ENCODE data around the gene KCNH1. TPM values are rescaled to one million over a fixed set of nuclear protein-coding genes. Genes with fewer than 3 reads are reported as not detected.

KCNH1 gene
- polyA plus RNA-seq, 1 donor from 2014 or later, result 3.9 TPM

GRCh38 chr1:210702506-210702905, 431.4 kb downstream of the KCNH1 start:
- H3K36me3 ChIP-seq (ENCODE audit: insufficient read depth, low read length), result no peaks in the 10 kb centered on the region
- no peak overlapping the region for H3K4me2 ChIP-seq (ENCODE audit: low read length)
- H3K27ac ChIP-seq (ENCODE audit: low read length), result no peak overlapping the region
- no peak overlapping the region for H2AFZ ChIP-seq (ENCODE audit: low read depth, low read length)
- H3K9ac ChIP-seq (ENCODE audit: low read length), result no peak overlapping the region
- H3K4me3 ChIP-seq (ENCODE audit: low read length), result no peak overlapping the region
- H3K27me3 ChIP-seq (ENCODE audit: insufficient read depth, low read depth, low read length), result no peaks in the 10 kb centered on the region
- no peaks in the 10 kb centered on the region for H3K9me2 ChIP-seq (ENCODE audit: insufficient read depth, low read length)
- H3F3A ChIP-seq (ENCODE audit: insufficient read depth, low read length, poor library complexity, severe bottlenecking), result no peaks in the 10 kb centered on the region
- H3K79me2 ChIP-seq (replicated peaks; ENCODE audit: insufficient read depth, low read length), result no peaks in the 10 kb centered on the region
- H3K9me3 ChIP-seq (ENCODE audit: low read length), result no peaks in the 10 kb centered on the region
- no peak for TF ChIP-seq RAD21 (conservative IDR thresholded peaks at IDR 0.05)
- H4K20me1 ChIP-seq (ENCODE audit: insufficient read depth), result no peaks in the 10 kb centered on the region

DNA sequence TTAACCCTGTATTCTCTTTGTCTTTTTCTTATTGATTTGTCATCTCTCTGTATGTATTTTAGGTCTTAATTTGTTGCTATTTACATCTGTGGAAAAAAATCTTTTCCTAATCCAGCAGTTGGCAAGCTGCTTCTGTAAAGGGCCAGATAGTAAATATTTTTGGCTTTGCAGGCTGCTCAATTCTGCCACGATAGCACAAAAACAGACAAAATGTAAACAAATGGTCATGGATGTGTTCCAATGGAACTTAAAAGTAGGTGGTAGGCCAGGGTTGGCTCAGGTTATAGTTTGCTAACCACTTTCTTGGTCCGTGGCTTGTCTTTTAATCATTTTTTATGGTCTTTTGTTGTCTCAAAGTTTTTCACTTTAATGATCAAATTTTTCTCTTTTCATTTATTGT, 433.4 kb downstream of the KCNH1 start:
- Histone ChIP-seq H3K27ac (ENCODE audit: low read length) (no peak overlapping the region), H3K27me3 (ENCODE audit: insufficient read depth, low read depth, low read length) (no peaks in the 10 kb centered on the region), H3K79me2 (replicated peaks; ENCODE audit: insufficient read depth, low read length) (no peaks in the 10 kb centered on the region), H3K9me3 (ENCODE audit: low read length) (no peaks in the 10 kb centered on the region), H3K36me3 (ENCODE audit: insufficient read depth, low read length) (no peaks in the 10 kb centered on the region), H3F3A (ENCODE audit: insufficient read depth, low read length, poor library complexity, severe bottlenecking) (no peaks in the 10 kb centered on the region), H4K20me1 (ENCODE audit: insufficient read depth) (no peaks in the 10 kb centered on the region), H2AFZ (ENCODE audit: low read depth, low read length) (no peak overlapping the region), H3K4me2 (ENCODE audit: low read length) (no peak overlapping the region), H3K4me3 (ENCODE audit: low read length) (no peak overlapping the region), H3K9ac (ENCODE audit: low read length) (no peak overlapping the region), H3K9me2 (ENCODE audit: insufficient read depth, low read length) (no peaks in the 10 kb centered on the region)
- no peak for TF ChIP-seq MXI1 (conservative IDR thresholded peaks at IDR 0.05; ENCODE audit: poor library complexity, severe bottlenecking)
- TF ChIP-seq TAF1 (IDR thresholded peaks at IDR 0.05; ENCODE audit: low read depth), result no peak
- no peak for TF ChIP-seq RAD21 (conservative IDR thresholded peaks at IDR 0.05)
- TF ChIP-seq, protein P1, sequence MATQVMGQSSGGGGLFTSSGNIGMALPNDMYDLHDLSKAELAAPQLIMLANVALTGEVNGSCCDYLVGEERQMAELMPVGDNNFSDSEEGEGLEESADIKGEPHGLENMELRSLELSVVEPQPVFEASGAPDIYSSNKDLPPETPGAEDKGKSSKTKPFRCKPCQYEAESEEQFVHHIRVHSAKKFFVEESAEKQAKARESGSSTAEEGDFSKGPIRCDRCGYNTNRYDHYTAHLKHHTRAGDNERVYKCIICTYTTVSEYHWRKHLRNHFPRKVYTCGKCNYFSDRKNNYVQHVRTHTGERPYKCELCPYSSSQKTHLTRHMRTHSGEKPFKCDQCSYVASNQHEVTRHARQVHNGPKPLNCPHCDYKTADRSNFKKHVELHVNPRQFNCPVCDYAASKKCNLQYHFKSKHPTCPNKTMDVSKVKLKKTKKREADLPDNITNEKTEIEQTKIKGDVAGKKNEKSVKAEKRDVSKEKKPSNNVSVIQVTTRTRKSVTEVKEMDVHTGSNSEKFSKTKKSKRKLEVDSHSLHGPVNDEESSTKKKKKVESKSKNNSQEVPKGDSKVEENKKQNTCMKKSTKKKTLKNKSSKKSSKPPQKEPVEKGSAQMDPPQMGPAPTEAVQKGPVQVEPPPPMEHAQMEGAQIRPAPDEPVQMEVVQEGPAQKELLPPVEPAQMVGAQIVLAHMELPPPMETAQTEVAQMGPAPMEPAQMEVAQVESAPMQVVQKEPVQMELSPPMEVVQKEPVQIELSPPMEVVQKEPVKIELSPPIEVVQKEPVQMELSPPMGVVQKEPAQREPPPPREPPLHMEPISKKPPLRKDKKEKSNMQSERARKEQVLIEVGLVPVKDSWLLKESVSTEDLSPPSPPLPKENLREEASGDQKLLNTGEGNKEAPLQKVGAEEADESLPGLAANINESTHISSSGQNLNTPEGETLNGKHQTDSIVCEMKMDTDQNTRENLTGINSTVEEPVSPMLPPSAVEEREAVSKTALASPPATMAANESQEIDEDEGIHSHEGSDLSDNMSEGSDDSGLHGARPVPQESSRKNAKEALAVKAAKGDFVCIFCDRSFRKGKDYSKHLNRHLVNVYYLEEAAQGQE (IDR thresholded peaks at IDR 0.05; ENCODE audit: borderline replicate concordance), result no peak
- TF ChIP-seq EP300 (conservative IDR thresholded peaks at IDR 0.05; ENCODE audit: poor library complexity, severe bottlenecking), result no peak
- TF ChIP-seq SMC3 (conservative IDR thresholded peaks at IDR 0.05; ENCODE audit: poor library complexity), result no peak
- no peak for TF ChIP-seq EZH2 (IDR thresholded peaks at IDR 0.05; ENCODE audit: borderline replicate concordance, insufficient read depth, low read length, poor library complexity, severe bottlenecking)
- TF ChIP-seq CTCF (IDR thresholded peaks at IDR 0.05; ENCODE audit: poor library complexity, severe bottlenecking), result no peak
- no peak for TF ChIP-seq POLR2AphosphoS5 (IDR thresholded peaks at IDR 0.05)

DNA sequence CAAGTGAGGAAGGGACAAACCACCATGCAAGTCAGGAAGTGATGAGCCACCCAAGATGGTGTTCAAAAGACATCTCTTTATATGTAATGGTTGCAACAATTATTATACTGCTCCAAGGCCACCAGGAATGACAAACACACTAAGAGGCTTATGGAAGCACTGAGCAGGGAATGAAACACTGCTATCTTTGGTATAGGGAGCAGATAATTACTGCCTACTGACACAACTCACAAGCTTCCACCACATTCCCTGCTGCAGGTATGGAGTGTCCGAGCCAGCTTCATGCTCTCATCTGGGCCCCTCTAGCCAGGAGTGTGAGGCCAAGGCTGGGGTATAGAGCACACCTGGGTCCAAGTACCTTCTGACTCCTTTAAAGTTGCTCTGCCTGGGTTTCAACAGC, 433.9 kb downstream of the KCNH1 start:
- no peaks in the 10 kb centered on the region for H3K27me3 ChIP-seq (ENCODE audit: insufficient read depth, low read depth, low read length)
- H3K79me2 ChIP-seq (replicated peaks; ENCODE audit: insufficient read depth, low read length), result no peaks in the 10 kb centered on the region
- H3K4me2 ChIP-seq (ENCODE audit: low read length), result no peak overlapping the region
- H3F3A ChIP-seq (ENCODE audit: insufficient read depth, low read length, poor library complexity, severe bottlenecking), result no peaks in the 10 kb centered on the region
- H3K9me3 ChIP-seq (ENCODE audit: low read length), result no peaks in the 10 kb centered on the region
- no peak overlapping the region for H3K9ac ChIP-seq (ENCODE audit: low read length)
- no peak overlapping the region for H2AFZ ChIP-seq (ENCODE audit: low read depth, low read length)
- no peak overlapping the region for H3K27ac ChIP-seq (ENCODE audit: low read length)
- H3K36me3 ChIP-seq (ENCODE audit: insufficient read depth, low read length), result no peaks in the 10 kb centered on the region
- no peaks in the 10 kb centered on the region for H4K20me1 ChIP-seq (ENCODE audit: insufficient read depth)
- H3K4me3 ChIP-seq (ENCODE audit: low read length), result no peak overlapping the region
- TF ChIP-seq EZH2 (IDR thresholded peaks at IDR 0.05; ENCODE audit: borderline replicate concordance, insufficient read depth, low read length, poor library complexity, severe bottlenecking) (no peak), MXI1 (conservative IDR thresholded peaks at IDR 0.05; ENCODE audit: poor library complexity, severe bottlenecking) (no peak), POLR2AphosphoS5 (IDR thresholded peaks at IDR 0.05) (no peak), CTCF (IDR thresholded peaks at IDR 0.05; ENCODE audit: poor library complexity, severe bottlenecking) (no peak), SMC3 (conservative IDR thresholded peaks at IDR 0.05; ENCODE audit: poor library complexity) (no peak), TAF1 (IDR thresholded peaks at IDR 0.05; ENCODE audit: low read depth) (no peak), EP300 (conservative IDR thresholded peaks at IDR 0.05; ENCODE audit: poor library complexity, severe bottlenecking) (no peak), RAD21 (conservative IDR thresholded peaks at IDR 0.05) (no peak)
- TF ChIP-seq, protein P1 (IDR thresholded peaks at IDR 0.05; ENCODE audit: borderline replicate concordance), result no peak
- H3K9me2 ChIP-seq (ENCODE audit: insufficient read depth, low read length), result no peaks in the 10 kb centered on the region

All from neural cell (in vitro differentiated cells).